Neuron (in vitro differentiated cells): Measurements from ENCODE around the gene HEBP2.
"Not testable (repeated sequence)": the region's sequence is repeated elsewhere in the genome, so short reads cannot be mapped to it uniquely, and the experiment has no call there.

Experiments
- H2AFZ ChIP-seq: one replicate; pipeline ENCODE4 v1.6.1; 2013; ENCODE audit warnings: low read depth, mild to moderate bottlenecking, inconsistent platforms, low read length, moderate library complexity
- H3K27me3 ChIP-seq: one replicate; pipeline ENCODE4 v1.6.1; 2013; ENCODE audit warnings: low read length; ENCODE audit not compliant: insufficient read depth
- H3K36me3 ChIP-seq: one replicate; pipeline ENCODE4 v1.6.1; 2013; ENCODE audit warnings: low read length; ENCODE audit not compliant: insufficient read depth
- H3K4me1 ChIP-seq: one replicate; pipeline ENCODE4 v1.6.1; 2013; ENCODE audit warnings: low read length; ENCODE audit not compliant: insufficient read depth
- H3K4me3 ChIP-seq: 2 replicates; pipeline ENCODE4 v1.5.1; 2013; ENCODE audit warnings: mild to moderate bottlenecking, low read length, moderate library complexity
- H3K9me3 ChIP-seq: one replicate; pipeline ENCODE4 v1.6.1; 2013; ENCODE audit warnings: low read length

Gene HEBP2

GRCh38 chr6:138421089-138421488, 17.1 kb downstream of the HEBP2 start:
- Histone ChIP-seq H3K27me3 (no peaks in the 10 kb centered on the region), H3K36me3 (peaks cover 44% of the 10 kb centered on the region)

GRCh38 chr6:138421608-138422007, 17.6 kb downstream of the HEBP2 start:
- no peak overlapping the region for H2AFZ ChIP-seq
- no peaks in the 10 kb centered on the region for H3K9me3 ChIP-seq
- H3K27me3 ChIP-seq: no peaks in the 10 kb centered on the region
- peaks cover 49% of the 10 kb centered on the region for H3K36me3 ChIP-seq
- no peak overlapping the region for H3K4me3 ChIP-seq
- no peaks in the 10 kb centered on the region for H3K4me1 ChIP-seq

More at GRCh38 chr6:138421089-138421488, 17.1 kb downstream of the HEBP2 start:
- H3K4me3 ChIP-seq: no peak overlapping the region
- no peaks in the 10 kb centered on the region for H3K9me3 ChIP-seq
- no peak overlapping the region for H2AFZ ChIP-seq
- no peaks in the 10 kb centered on the region for H3K4me1 ChIP-seq

- H3K4me1 ChIP-seq: no peaks in the 10 kb centered on the region
- H3K36me3 ChIP-seq: peaks cover 55% of the 10 kb centered on the region
- no peak overlapping the region for H3K4me3 ChIP-seq
- H2AFZ ChIP-seq: no peak overlapping the region
- no peaks in the 10 kb centered on the region for H3K9me3 ChIP-seq
- H3K27me3 ChIP-seq: no peaks in the 10 kb centered on the region
Measured at GRCh38 chr6:138422861-138423260, 18.8 kb downstream of the HEBP2 start.

- no peak overlapping the region for H2AFZ ChIP-seq
- no peak overlapping the region for H3K4me3 ChIP-seq
- H3K36me3 ChIP-seq: peaks cover 65% of the 10 kb centered on the region
- H3K27me3 ChIP-seq: no peaks in the 10 kb centered on the region
- H3K9me3 ChIP-seq: no peaks in the 10 kb centered on the region
- no peaks in the 10 kb centered on the region for H3K4me1 ChIP-seq
Measured at GRCh38 chr6:138424004-138424904, 20.2 kb downstream of the HEBP2 start.

- not testable (repeated sequence) for H3K4me1 ChIP-seq, H2AFZ ChIP-seq, H3K4me3 ChIP-seq, H3K9me3 ChIP-seq, H3K27me3 ChIP-seq
- peaks cover 71% of the 10 kb centered on the region for H3K36me3 ChIP-seq
Measured at GRCh38 chr6:138425256-138425655, 21.2 kb downstream of the HEBP2 start.

GRCh38 chr6:138426500-138427123, 22.6 kb downstream of the HEBP2 start:
- no peak overlapping the region for H3K4me3 ChIP-seq
- no peaks in the 10 kb centered on the region for H3K4me1 ChIP-seq
- no peak overlapping the region for H2AFZ ChIP-seq
- no peaks in the 10 kb centered on the region for H3K27me3 ChIP-seq
- no peaks in the 10 kb centered on the region for H3K9me3 ChIP-seq
- peaks cover 76% of the 10 kb centered on the region for H3K36me3 ChIP-seq

- H3K36me3 ChIP-seq: peaks cover 77% of the 10 kb centered on the region
Measured at GRCh38 chr6:138427701-138428100, 23.7 kb downstream of the HEBP2 start.

GRCh38 chr6:138428944-138429598, 25.0 kb downstream of the HEBP2 start:
- Histone ChIP-seq H3K4me3 (no peak overlapping the region), H3K36me3 (peaks cover 79% of the 10 kb centered on the region), H2AFZ (no peak overlapping the region), H3K27me3 (no peaks in the 10 kb centered on the region), H3K9me3 (no peaks in the 10 kb centered on the region), H3K4me1 (no peaks in the 10 kb centered on the region)

More at GRCh38 chr6:138427701-138428100, 23.7 kb downstream of the HEBP2 start:
- H3K27me3 ChIP-seq: no peaks in the 10 kb centered on the region
- H3K4me1 ChIP-seq: no peaks in the 10 kb centered on the region
- no peak overlapping the region for H3K4me3 ChIP-seq
- H2AFZ ChIP-seq: no peak overlapping the region
- no peaks in the 10 kb centered on the region for H3K9me3 ChIP-seq

GRCh38 chr6:138429761-138430160, 25.7 kb downstream of the HEBP2 start:
- Histone ChIP-seq H3K36me3 (peaks cover 77% of the 10 kb centered on the region), H3K9me3 (no peaks in the 10 kb centered on the region), H3K4me3 (no peak overlapping the region), H3K27me3 (no peaks in the 10 kb centered on the region), H2AFZ (no peak overlapping the region), H3K4me1 (no peaks in the 10 kb centered on the region)

GRCh38 chr6:138430361-138431145, 26.5 kb downstream of the HEBP2 start:
- Histone ChIP-seq H3K4me1 (no peaks in the 10 kb centered on the region), H3K36me3 (peaks cover 76% of the 10 kb centered on the region), H3K27me3 (no peaks in the 10 kb centered on the region), H3K9me3 (no peaks in the 10 kb centered on the region), H2AFZ (no peak overlapping the region), H3K4me3 (no peak overlapping the region)

GRCh38 chr6:138431256-138432062, 27.4 kb downstream of the HEBP2 start:
- no peaks in the 10 kb centered on the region for H3K4me1 ChIP-seq
- H3K4me3 ChIP-seq: no peak overlapping the region
- peaks cover 74% of the 10 kb centered on the region for H3K36me3 ChIP-seq
- H3K9me3 ChIP-seq: no peaks in the 10 kb centered on the region
- no peaks in the 10 kb centered on the region for H3K27me3 ChIP-seq
- H2AFZ ChIP-seq: no peak overlapping the region

GRCh38 chr6:138432063-138432356, 28.0 kb downstream of the HEBP2 start:
- Histone ChIP-seq H3K9me3 (peaks cover 2% of the 10 kb centered on the region), H2AFZ (no peak overlapping the region), H3K36me3 (peaks cover 73% of the 10 kb centered on the region), H3K27me3 (no peaks in the 10 kb centered on the region), H3K4me3 (no peak overlapping the region), H3K4me1 (no peaks in the 10 kb centered on the region)
